Measurements from ENCODE around the gene PMFBP1.

- no peak for TF ChIP-seq ZNF274 (IDR thresholded peaks at IDR 0.05; ENCODE audit: low read depth, low read length)
- no peak for TF ChIP-seq YY1 (IDR thresholded peaks at IDR 0.05; ENCODE audit: insufficient read depth, insufficient read length)
These were observed 29.5 kb downstream of the PMFBP1 start for GRCh38 chr16:72142476-72142875.

All from NT2/D1 (cell line).